HEK293 (cell line): ENCODE data around the gene HCAR2.

ENCODE experiments used
- CTCF ChIP-seq: fragments of 450-650 bp; formaldehyde crosslinking; IDR thresholded peaks from 2 replicates; pipeline ENCODE4 v1.5.1; 2016; ENCODE audit warnings: missing biosample characterization, missing genetic modification characterization
- REST ChIP-seq: fragments of 450-650 bp; formaldehyde crosslinking; IDR thresholded peaks from 2 replicates; pipeline ENCODE4 v1.5.1; 2016; ENCODE audit warnings: missing biosample characterization, missing genetic modification characterization
- SALL2 ChIP-seq: fragments of 450-650 bp; formaldehyde crosslinking; IDR thresholded peaks from 2 replicates; pipeline ENCODE4 v1.5.0; 2017; ENCODE audit warnings: missing biosample characterization, mild to moderate bottlenecking, missing genetic modification characterization, borderline replicate concordance
- YY2 ChIP-seq: fragments of 450-650 bp; formaldehyde crosslinking; IDR thresholded peaks from 2 replicates; pipeline ENCODE4 v1.5.1; 2016; ENCODE audit warnings: missing biosample characterization, missing genetic modification characterization
- ZBTB8A ChIP-seq: fragments of 450-650 bp; formaldehyde crosslinking; IDR thresholded peaks from 2 replicates; pipeline ENCODE4 v1.5.1; 2016; ENCODE audit warnings: missing biosample characterization, missing genetic modification characterization
- ZNF146 ChIP-seq: fragments of 450-650 bp; formaldehyde crosslinking; IDR thresholded peaks from 2 replicates; pipeline ENCODE4 v1.5.1; 2016; ENCODE audit warnings: missing biosample characterization, missing genetic modification characterization
- ZNF23 ChIP-seq: fragments of 450-650 bp; formaldehyde crosslinking; IDR thresholded peaks from 2 replicates; pipeline ENCODE4 v1.5.1; 2016; ENCODE audit warnings: missing biosample characterization, missing genetic modification characterization, borderline replicate concordance
- ZNF394 ChIP-seq: fragments of 450-650 bp; formaldehyde crosslinking; IDR thresholded peaks from 2 replicates; pipeline ENCODE4 v1.5.1; 2016; ENCODE audit warnings: missing biosample characterization, missing genetic modification characterization, mild to moderate bottlenecking, moderate library complexity, borderline replicate concordance
- ZNF530 ChIP-seq: fragments of 450-650 bp; formaldehyde crosslinking; IDR thresholded peaks from 2 replicates; pipeline ENCODE4 v1.5.1; 2016; ENCODE audit warnings: low read depth, missing biosample characterization, missing genetic modification characterization
- ZNF558 ChIP-seq: fragments of 450-650 bp; formaldehyde crosslinking; IDR thresholded peaks from 2 replicates; pipeline ENCODE4 v1.5.1; 2016; ENCODE audit warnings: missing biosample characterization, missing genetic modification characterization
- ZNF777 ChIP-seq: fragments of 450-650 bp; formaldehyde crosslinking; IDR thresholded peaks from 2 replicates; pipeline ENCODE4 v1.5.1; 2017; ENCODE audit warnings: missing biosample characterization, missing genetic modification characterization, borderline replicate concordance
- TF ChIP-seq, protein P1 (sequence below): IDR thresholded peaks from 2 replicates; pipeline ENCODE4 v1.6.1; 2011; ENCODE audit warnings: mild to moderate bottlenecking, low read depth, low read length, borderline replicate concordance
- TF ChIP-seq, protein P2 (sequence below): fragments of 450-650 bp; formaldehyde crosslinking; IDR thresholded peaks from 2 replicates; pipeline ENCODE4 v1.5.1; 2017; ENCODE audit warnings: missing biosample characterization, mild to moderate bottlenecking, missing genetic modification characterization, moderate library complexity

- no peak for TF ChIP-seq ZNF394 (tag by site-specific recombination)
- no peak for TF ChIP-seq CTCF (tag by site-specific recombination)
- no peak for TF ChIP-seq SALL2 (tag by site-specific recombination)
- no peak for TF ChIP-seq ZNF530 (tag by site-specific recombination)
- no peak for TF ChIP-seq YY2 (tag by site-specific recombination)
- no peak for TF ChIP-seq ZNF558 (tag by site-specific recombination)
- no peak for TF ChIP-seq ZNF146 (tag by site-specific recombination)
- TF ChIP-seq REST (tag by site-specific recombination): no peak
- no peak for TF ChIP-seq ZNF777
- TF ChIP-seq, protein P1, sequence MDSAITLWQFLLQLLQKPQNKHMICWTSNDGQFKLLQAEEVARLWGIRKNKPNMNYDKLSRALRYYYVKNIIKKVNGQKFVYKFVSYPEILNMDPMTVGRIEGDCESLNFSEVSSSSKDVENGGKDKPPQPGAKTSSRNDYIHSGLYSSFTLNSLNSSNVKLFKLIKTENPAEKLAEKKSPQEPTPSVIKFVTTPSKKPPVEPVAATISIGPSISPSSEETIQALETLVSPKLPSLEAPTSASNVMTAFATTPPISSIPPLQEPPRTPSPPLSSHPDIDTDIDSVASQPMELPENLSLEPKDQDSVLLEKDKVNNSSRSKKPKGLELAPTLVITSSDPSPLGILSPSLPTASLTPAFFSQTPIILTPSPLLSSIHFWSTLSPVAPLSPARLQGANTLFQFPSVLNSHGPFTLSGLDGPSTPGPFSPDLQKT: no peak
- TF ChIP-seq ZNF23 (tag by site-specific recombination): no peak
- TF ChIP-seq ZBTB8A: no peak
- TF ChIP-seq, protein P2, sequence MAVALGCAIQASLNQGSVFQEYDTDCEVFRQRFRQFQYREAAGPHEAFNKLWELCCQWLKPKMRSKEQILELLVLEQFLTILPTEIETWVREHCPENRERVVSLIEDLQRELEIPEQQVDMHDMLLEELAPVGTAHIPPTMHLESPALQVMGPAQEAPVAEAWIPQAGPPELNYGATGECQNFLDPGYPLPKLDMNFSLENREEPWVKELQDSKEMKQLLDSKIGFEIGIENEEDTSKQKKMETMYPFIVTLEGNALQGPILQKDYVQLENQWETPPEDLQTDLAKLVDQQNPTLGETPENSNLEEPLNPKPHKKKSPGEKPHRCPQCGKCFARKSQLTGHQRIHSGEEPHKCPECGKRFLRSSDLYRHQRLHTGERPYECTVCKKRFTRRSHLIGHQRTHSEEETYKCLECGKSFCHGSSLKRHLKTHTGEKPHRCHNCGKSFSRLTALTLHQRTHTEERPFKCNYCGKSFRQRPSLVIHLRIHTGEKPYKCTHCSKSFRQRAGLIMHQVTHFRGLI (tag by site-specific recombination): no peak
Observed at GRCh38 chr12:122656298-122656697, 46.9 kb downstream of the HCAR2 start.
